Thyroid gland (tissue), 4 donors: ENCODE measurements around the gene TYMS. TPM values are rescaled to one million over a fixed set of nuclear protein-coding genes. Genes with fewer than 3 reads are reported as not detected.

Source experiments
- DNase-seq, 2 donors: peaks; one replicate each; pipeline ENCODE4 v3.0.0-alpha.2; 2019
- H3K27ac ChIP-seq, 3 donors: fragments of 200-600 bp; sonication (generic); 1 replicate in 2 of 3; 2 replicates in 1 of 3; pipeline ENCODE4 v1.5.1; 2016 to 2019; ENCODE audit warnings: mild to moderate bottlenecking in 1 of 3, moderate library complexity in 1 of 3
- H3K27me3 ChIP-seq: fragments of 200-600 bp; sonication (generic); one replicate; pipeline ENCODE4 v1.5.1; 2019
- H3K36me3 ChIP-seq, 2 donors: fragments of 200-600 bp; sonication (generic); one replicate each; pipeline ENCODE4 v1.5.1; 2016 to 2019
- H3K4me1 ChIP-seq, 2 donors: fragments of 200-600 bp; sonication (generic); one replicate each; pipeline ENCODE4 v1.5.1; 2017 to 2019
- H3K4me3 ChIP-seq, 3 donors: fragments of 200-600 bp; sonication (generic); replicated peaks in 1 of 3; 1 replicate in 2 of 3; 2 replicates in 1 of 3; pipeline ENCODE4 v1.5.1; 2016; ENCODE audit warnings: mild to moderate bottlenecking in 1 of 3
- H3K9me3 ChIP-seq: fragments of 200-600 bp; sonication (generic); one replicate; pipeline ENCODE4 v1.5.1; 2017
- CTCF ChIP-seq, 6 experiments: fragments of 200-600 bp in 3 of 6; fragments of 450-650 bp in 3 of 6; sonication (generic) in 3 of 6; IDR thresholded peaks; one replicate each; pipeline ENCODE4 v1.5.1; 2016 to 2019; ENCODE audit warnings: antibody characterized with exemption in 6 of 6, mild to moderate bottlenecking in 2 of 6, inconsistent platforms in 1 of 6, moderate library complexity in 1 of 6
- POLR2A ChIP-seq, 2 donors: fragments of 450-650 bp; IDR thresholded peaks; one replicate each; pipeline ENCODE4 v1.6.1; 2017; ENCODE audit warnings: antibody characterized with exemption in 2 of 2, mild to moderate bottlenecking in 2 of 2, moderate library complexity in 1 of 2
- WGBS, 2 donors: methylation state at CpG; one replicate each; pipeline ENCODE4 v1.1.5; 2017; 5-methylcytosine and 5-hydroxymethylcytosine counted together
- intact Hi-C: fragments of 100-400 bp; cut with DNase I; formaldehyde crosslinking; loops from one replicate; pipeline ENCODE4 v1.15.1; 2023
- total RNA-seq, 4 donors: library from RNA; depleted of rRNA; stranded (reverse); fragments of >200 nt; gene quantifications; one replicate each; pipeline ENCODE4 v1.2.3, GENCODE V29; 2016

TYMS gene
- total RNA-seq, 4 donors from 2014 or later: 0.67 to 2.1 (median 1.8) TPM; not detected in 1

GRCh38 chr18:669077-669476 lies 11.6 kb downstream of the TYMS start:
- no peak overlapping the region for H3K27ac ChIP-seq
- TF ChIP-seq CTCF (IDR thresholded peaks at IDR 0.05): no peak
- no peak for TF ChIP-seq POLR2A (IDR thresholded peaks at IDR 0.05)
- no peak for DNase-seq
- peaks cover 4 to 26% of the 10 kb centered on the region in 2 donors for H3K36me3 ChIP-seq
- no peaks in the 10 kb centered on the region for H3K9me3 ChIP-seq
- intact Hi-C loops: no loop called here
- no peaks in the 10 kb centered on the region for H3K27me3 ChIP-seq
- 95% methylated on average over 8 of the region's 8 CpGs for WGBS, 2 donors
- no peak overlapping the region for H3K4me3 ChIP-seq
- H3K4me1 ChIP-seq: no peaks in the 10 kb centered on the region

- no peak for TF ChIP-seq POLR2A (IDR thresholded peaks at IDR 0.05)
- TF ChIP-seq CTCF (IDR thresholded peaks at IDR 0.05): no peak
- intact Hi-C loops: no loop called here
- H3K27ac ChIP-seq: no peak overlapping the region
- H3K9me3 ChIP-seq: no peaks in the 10 kb centered on the region
- WGBS, 2 donors: 94 to 98% methylated on average over 11 of the region's 11 CpGs
- peaks cover 8 to 29% of the 10 kb centered on the region in 2 donors for H3K36me3 ChIP-seq
- no peaks in the 10 kb centered on the region for H3K27me3 ChIP-seq
- no peak overlapping the region for H3K4me3 ChIP-seq
- no peaks in the 10 kb centered on the region for H3K4me1 ChIP-seq
- DNase-seq: no peak
Observed at GRCh38 chr18:670522-670921, 13.1 kb downstream of the TYMS start.

GRCh38 chr18:671405-671804 lies 14.0 kb downstream of the TYMS start:
- no peak overlapping the region for H3K4me3 ChIP-seq
- TF ChIP-seq POLR2A (IDR thresholded peaks at IDR 0.05) (no peak), CTCF (IDR thresholded peaks at IDR 0.05) (no peak)
- no peaks in the 10 kb centered on the region for H3K4me1 ChIP-seq
- H3K27ac ChIP-seq: no peak overlapping the region
- H3K27me3 ChIP-seq: no peaks in the 10 kb centered on the region
- H3K36me3 ChIP-seq: peaks cover 9 to 29% of the 10 kb centered on the region in 2 donors
- intact Hi-C loops: no loop called here
- no peaks in the 10 kb centered on the region for H3K9me3 ChIP-seq
- no peak for DNase-seq
- 97 to 100% methylated on average over 1 of the region's 1 CpG for WGBS, 2 donors

GRCh38 chr18:673317-673716 lies 15.9 kb downstream of the TYMS start:
- H3K4me3 ChIP-seq: no peak overlapping the region
- TF ChIP-seq POLR2A (IDR thresholded peaks at IDR 0.05) (no peak), CTCF (IDR thresholded peaks at IDR 0.05) (no peak)
- no peaks in the 10 kb centered on the region for H3K9me3 ChIP-seq
- intact Hi-C loops: no loop called here
- DNase-seq: no peak
- 66 to 69% methylated on average over 3 of the region's 3 CpGs for WGBS, 2 donors
- H3K27ac ChIP-seq: no peak overlapping the region
- H3K4me1 ChIP-seq: no peaks in the 10 kb centered on the region
- no peaks in the 10 kb centered on the region for H3K27me3 ChIP-seq
- H3K36me3 ChIP-seq: peaks cover 24 to 47% of the 10 kb centered on the region in 2 donors

- no peak for TF ChIP-seq CTCF (IDR thresholded peaks at IDR 0.05)
- no peak for TF ChIP-seq POLR2A (IDR thresholded peaks at IDR 0.05)
- Histone ChIP-seq H3K9me3 (no peaks in the 10 kb centered on the region), H3K4me3 (no peak overlapping the region), H3K27me3 (no peaks in the 10 kb centered on the region), H3K27ac (no peak overlapping the region), H3K4me1 (no peaks in the 10 kb centered on the region), H3K36me3 (peaks cover 22 to 52% of the 10 kb centered on the region in 2 donors)
- WGBS, 2 donors: 76 to 82% methylated on average over 5 of the region's 5 CpGs
- intact Hi-C loops: no loop called here
- no peak for DNase-seq
Observed at GRCh38 chr18:673769-674168, 16.3 kb downstream of the TYMS start.
